Measurements from ENCODE around the gene LBX2. TPM values are rescaled to one million over a fixed set of nuclear protein-coding genes. Genes with fewer than 3 reads are reported as not detected.

LBX2 gene
- total and polyA plus RNA-seq, 8 donors = 0.14 to 2.2 (median 0.77) TPM; not detected in 1

DNA sequence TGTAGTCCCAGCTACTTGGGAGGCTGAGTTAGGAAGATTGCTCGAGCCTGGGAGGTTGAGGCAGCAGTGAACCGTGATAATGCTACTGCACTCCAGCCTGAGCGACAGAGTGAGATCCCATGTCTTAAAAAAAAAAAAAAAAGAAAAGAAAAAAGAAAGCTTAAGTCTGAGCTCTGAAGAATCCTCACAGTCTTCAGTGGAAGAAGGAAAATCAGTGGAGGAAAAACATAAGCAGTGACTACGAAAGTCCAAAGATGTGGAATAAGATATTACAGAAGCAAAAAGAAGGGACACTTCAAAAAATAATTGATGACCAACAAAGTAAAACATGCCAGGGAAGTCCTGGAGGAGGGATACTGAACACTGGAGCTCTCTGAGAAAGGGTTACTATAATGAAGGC, 10.9 kb upstream of the LBX2 start:
- ATAC-seq (no peak), DNase-seq (no peak)
- TF ChIP-seq CTCF (IDR thresholded peaks at IDR 0.05) = no peak
- peaks cover 0 to 12% of the 10 kb centered on the region in 2 donors for H3K36me3 ChIP-seq
- peaks cover 64 to 73% of the 10 kb centered on the region in 2 donors for H3K27me3 ChIP-seq
- intact Hi-C loops (cut with DNase I) = no loop called here
- H3K9me3 ChIP-seq = no peaks in the 10 kb centered on the region
- H3K4me3 ChIP-seq = no peak overlapping the region
- H3K27ac ChIP-seq = no peak overlapping the region
- peaks cover 21 to 42% of the 10 kb centered on the region in 2 donors for H3K4me1 ChIP-seq

- peaks cover 41 to 57% of the 10 kb centered on the region in 2 donors for H3K27me3 ChIP-seq
- no peak for DNase-seq
Measured at GRCh38 chr2:74507926-74508520, 8.6 kb upstream of the LBX2 start.

GRCh38 chr2:74507145-74507925, 7.9 kb upstream of the LBX2 start, which contains the start of gene PCGF1:
Gene PCGF1, minus strand, starts transcription at chr2:74507695. Its CDS starts 27 bp downstream, at chr2:74507668.
- DNase-seq (peak; percentile 96 to 100 (median 99)), ATAC-seq (peak; percentile 91)
- H3K4me1 ChIP-seq = peaks cover 24 to 52% of the 10 kb centered on the region in 2 donors
- H3K9me3 ChIP-seq = no peaks in the 10 kb centered on the region
- H3K4me3 ChIP-seq = peak within 1 kb of the TSS; percentile 52 to 79
- TF ChIP-seq CTCF (IDR thresholded peaks at IDR 0.05) = peak in 1 of 2 donors; percentile 32
- intact Hi-C loops (cut with DNase I) = no loop called here
- H3K27me3 ChIP-seq = peaks cover 34 to 57% of the 10 kb centered on the region in 2 donors
- H3K36me3 ChIP-seq = peaks cover 0 to 18% of the 10 kb centered on the region in 2 donors
- H3K27ac ChIP-seq = peak within 1 kb of the TSS; percentile 98

More at GRCh38 chr2:74507926-74508520, 8.6 kb upstream of the LBX2 start:
- intact Hi-C loops (cut with DNase I) = no loop called here
- Histone ChIP-seq H3K36me3 (peaks cover 0 to 18% of the 10 kb centered on the region in 2 donors), H3K9me3 (no peaks in the 10 kb centered on the region), H3K27ac (peak overlapping the region; percentile 98), H3K4me3 (peak overlapping the region; percentile 52 to 79), H3K4me1 (peaks cover 24 to 47% of the 10 kb centered on the region in 2 donors)
- no peak for TF ChIP-seq CTCF (IDR thresholded peaks at IDR 0.05)
- peak; percentile 31 for ATAC-seq

- DNase-seq (no peak), ATAC-seq (no peak)
- peak overlapping the region in 1 of 2 donors; percentile 79 for H3K4me3 ChIP-seq
- peaks cover 0 to 18% of the 10 kb centered on the region in 2 donors for H3K36me3 ChIP-seq
- peak overlapping the region in 1 of 2 donors; percentile 98 for H3K27ac ChIP-seq
- peaks cover 19 to 57% of the 10 kb centered on the region in 2 donors for H3K27me3 ChIP-seq
- intact Hi-C loops (cut with DNase I) = no loop called here
- no peaks in the 10 kb centered on the region for H3K9me3 ChIP-seq
- H3K4me1 ChIP-seq = peaks cover 24 to 62% of the 10 kb centered on the region in 2 donors
- TF ChIP-seq CTCF (IDR thresholded peaks at IDR 0.05) = no peak
Measured at GRCh38 chr2:74505448-74506246, 6.2 kb upstream of the LBX2 start.
